ENCODE results near the gene THEMIS2. TPM values are rescaled to one million over a fixed set of nuclear protein-coding genes. Genes with fewer than 3 reads are reported as not detected.

The THEMIS2 gene
- total RNA-seq, 1 donor from 2014 or later: 4.6 TPM

GRCh38 chr1:27886744-27887143 is 14.4 kb downstream of the THEMIS2 start:
- TF ChIP-seq CTCF (IDR thresholded peaks at IDR 0.05; ENCODE audit: partially characterized antibody, unreplicated experiment): no peak
- Mint-ChIP-seq H3K27me3 (ENCODE audit: unreplicated experiment) (peaks cover 2% of the 10 kb centered on the region), H3K4me1 (ENCODE audit: low read depth, unreplicated experiment) (no peaks in the 10 kb centered on the region), H3K36me3 (ENCODE audit: unreplicated experiment) (no peaks in the 10 kb centered on the region), H3K4me3 (ENCODE audit: unreplicated experiment) (no peak overlapping the region), H3K9me3 (ENCODE audit: unreplicated experiment) (no peaks in the 10 kb centered on the region), H3K27ac (ENCODE audit: unreplicated experiment) (no peak overlapping the region)
- DNase-seq: no peak

- Mint-ChIP-seq H3K36me3 (ENCODE audit: unreplicated experiment) (no peaks in the 10 kb centered on the region), H3K4me3 (ENCODE audit: unreplicated experiment) (no peak overlapping the region), H3K27me3 (ENCODE audit: unreplicated experiment) (peaks cover 2% of the 10 kb centered on the region), H3K27ac (ENCODE audit: unreplicated experiment) (no peak overlapping the region), H3K9me3 (ENCODE audit: unreplicated experiment) (no peaks in the 10 kb centered on the region), H3K4me1 (ENCODE audit: low read depth, unreplicated experiment) (no peaks in the 10 kb centered on the region)
- no peak for DNase-seq
- no peak for TF ChIP-seq CTCF (IDR thresholded peaks at IDR 0.05; ENCODE audit: partially characterized antibody, unreplicated experiment)
Measured at GRCh38 chr1:27887215-27888021, 15.1 kb downstream of the THEMIS2 start.

- DNase-seq: no peak
- Mint-ChIP-seq H3K4me1 (ENCODE audit: low read depth, unreplicated experiment) (no peaks in the 10 kb centered on the region), H3K4me3 (ENCODE audit: unreplicated experiment) (no peak overlapping the region), H3K27ac (ENCODE audit: unreplicated experiment) (no peak overlapping the region), H3K27me3 (ENCODE audit: unreplicated experiment) (no peaks in the 10 kb centered on the region), H3K9me3 (ENCODE audit: unreplicated experiment) (no peaks in the 10 kb centered on the region), H3K36me3 (ENCODE audit: unreplicated experiment) (no peaks in the 10 kb centered on the region)
- no peak for TF ChIP-seq CTCF (IDR thresholded peaks at IDR 0.05; ENCODE audit: partially characterized antibody, unreplicated experiment)
Measured at GRCh38 chr1:27889506-27889905, 17.2 kb downstream of the THEMIS2 start.

GRCh38 chr1:27891196-27891889 is 19.0 kb downstream of the THEMIS2 start:
- Mint-ChIP-seq H3K27ac (ENCODE audit: unreplicated experiment) (no peak overlapping the region), H3K27me3 (ENCODE audit: unreplicated experiment) (no peaks in the 10 kb centered on the region), H3K4me1 (ENCODE audit: low read depth, unreplicated experiment) (no peaks in the 10 kb centered on the region), H3K9me3 (ENCODE audit: unreplicated experiment) (no peaks in the 10 kb centered on the region), H3K4me3 (ENCODE audit: unreplicated experiment) (no peak overlapping the region), H3K36me3 (ENCODE audit: unreplicated experiment) (no peaks in the 10 kb centered on the region)
- DNase-seq: no peak
- TF ChIP-seq CTCF (IDR thresholded peaks at IDR 0.05; ENCODE audit: partially characterized antibody, unreplicated experiment): no peak

- Mint-ChIP-seq H3K36me3 (ENCODE audit: unreplicated experiment) (no peaks in the 10 kb centered on the region), H3K4me3 (ENCODE audit: unreplicated experiment) (no peak overlapping the region), H3K4me1 (ENCODE audit: low read depth, unreplicated experiment) (no peaks in the 10 kb centered on the region), H3K27me3 (ENCODE audit: unreplicated experiment) (no peaks in the 10 kb centered on the region), H3K27ac (ENCODE audit: unreplicated experiment) (no peak overlapping the region), H3K9me3 (ENCODE audit: unreplicated experiment) (no peaks in the 10 kb centered on the region)
- DNase-seq: no peak
- TF ChIP-seq CTCF (IDR thresholded peaks at IDR 0.05; ENCODE audit: partially characterized antibody, unreplicated experiment): no peak
Measured at GRCh38 chr1:27894521-27894920, 22.2 kb downstream of the THEMIS2 start.

Measured in glutamatergic neuron (in vitro differentiated cells).